Loucy (cell line): ENCODE results near the gene ZNF318.

Experiments
- H2AFZ ChIP-seq: fragments of 200-600 bp; sonication (generic); 2 replicates; pipeline ENCODE4 v1.6.0; 2016; ENCODE audit warnings: antibody characterized with exemption, mild to moderate bottlenecking, low read length, moderate library complexity
- H3F3A ChIP-seq: fragments of 200-600 bp; 2 replicates; pipeline ENCODE4 v1.6.0; 2016; ENCODE audit warnings: antibody characterized with exemption, low read depth, mild to moderate bottlenecking
- H3K27me3 ChIP-seq: fragments of 200-600 bp; sonication (generic); 2 replicates; pipeline ENCODE4 v1.6.1; 2014; ENCODE audit warnings: low read length, mild to moderate bottlenecking; ENCODE audit not compliant: insufficient read depth, poor library complexity, severe bottlenecking
- H3K36me3 ChIP-seq: fragments of 200-600 bp; sonication (generic); 2 replicates; pipeline ENCODE4 v1.6.1; 2016; ENCODE audit warnings: low read length; ENCODE audit not compliant: insufficient read depth
- H3K4me1 ChIP-seq: fragments of 200-600 bp; sonication (generic); 2 replicates; pipeline ENCODE4 v1.5.1; 2014; ENCODE audit warnings: low read length, mild to moderate bottlenecking; ENCODE audit not compliant: insufficient read depth, poor library complexity, severe bottlenecking
- H3K4me2 ChIP-seq: fragments of 200-600 bp; sonication (generic); 2 replicates; pipeline ENCODE4 v1.6.0; 2014; ENCODE audit warnings: antibody characterized with exemption, low read length, low read depth, mild to moderate bottlenecking; ENCODE audit not compliant: poor library complexity, severe bottlenecking
- H3K4me3 ChIP-seq: fragments of 200-600 bp; sonication (generic); 2 replicates; pipeline ENCODE4 v1.5.1; 2014; ENCODE audit warnings: low read length, mild to moderate bottlenecking, mixed read lengths; ENCODE audit not compliant: poor library complexity, severe bottlenecking
- H3K79me2 ChIP-seq: fragments of 200-600 bp; sonication (generic); 2 replicates; pipeline ENCODE4 v1.6.1; 2014; ENCODE audit warnings: low read length; ENCODE audit not compliant: insufficient read depth
- H3K9ac ChIP-seq: fragments of 200-600 bp; sonication (generic); 2 replicates; pipeline ENCODE4 v1.6.0; 2014; ENCODE audit warnings: mild to moderate bottlenecking, low read depth, low read length, moderate library complexity; ENCODE audit not compliant: poor library complexity, severe bottlenecking
- H3K9me2 ChIP-seq: fragments of 200-600 bp; sonication (generic); replicated peaks from 2 replicates; pipeline ENCODE4 v1.6.1; 2016; ENCODE audit warnings: low read depth, low read length, mixed read lengths
- H3K9me3 ChIP-seq: fragments of 200-600 bp; sonication (generic); 2 replicates; pipeline ENCODE4 v1.6.1; 2014; ENCODE audit warnings: mild to moderate bottlenecking, antibody characterized with exemption, low read length, low read depth; ENCODE audit not compliant: insufficient read depth
- H4K20me1 ChIP-seq: fragments of 200-600 bp; sonication (generic); 2 replicates; pipeline ENCODE4 v1.6.0; 2014; ENCODE audit warnings: antibody characterized with exemption, low read length, mild to moderate bottlenecking; ENCODE audit not compliant: insufficient read depth, poor library complexity, severe bottlenecking
- EZH2phosphoT487 ChIP-seq: fragments of 200-600 bp; IDR thresholded peaks from 2 replicates; pipeline ENCODE4 v1.6.1; 2018; ENCODE audit warnings: antibody characterized with exemption, mild to moderate bottlenecking, moderate library complexity, borderline replicate concordance
- TF ChIP-seq, protein P1 (sequence below): fragments of 200-600 bp; sonication (generic); conservative IDR thresholded peaks from 2 replicates; pipeline ENCODE4 v1.5.1; 2014; ENCODE audit warnings: mild to moderate bottlenecking, antibody characterized with exemption, low read length

Gene ZNF318

DNA sequence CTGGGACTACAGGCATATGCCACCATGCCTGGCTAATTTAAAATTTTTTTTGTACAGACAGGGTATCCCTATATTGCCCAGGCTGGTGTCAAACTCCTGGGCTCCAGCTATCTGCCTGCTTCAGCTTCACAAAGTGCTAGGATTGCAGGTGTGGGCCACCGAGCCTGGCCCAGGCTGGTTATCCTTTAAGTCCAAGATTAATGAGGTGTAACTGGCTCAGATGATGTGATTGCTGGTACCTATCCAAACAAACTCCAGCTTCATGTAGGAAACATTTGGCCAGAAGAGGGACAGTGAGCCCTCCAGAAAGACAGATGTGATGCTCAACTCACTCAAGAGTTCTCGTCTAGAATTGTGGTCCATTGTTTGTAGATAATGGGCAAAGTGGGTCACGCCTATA is 9.2 kb upstream of the ZNF318 start:
- H3K9ac ChIP-seq: no peak overlapping the region
- H2AFZ ChIP-seq: no peak overlapping the region
- no peaks in the 10 kb centered on the region for H3K9me2 ChIP-seq
- H3K4me3 ChIP-seq: no peak overlapping the region
- no peaks in the 10 kb centered on the region for H4K20me1 ChIP-seq
- no peaks in the 10 kb centered on the region for H3K9me3 ChIP-seq
- H3K4me2 ChIP-seq: no peak overlapping the region
- no peaks in the 10 kb centered on the region for H3K36me3 ChIP-seq
- H3K79me2 ChIP-seq: no peaks in the 10 kb centered on the region
- peaks cover 62% of the 10 kb centered on the region for H3K27me3 ChIP-seq
- peaks cover 5% of the 10 kb centered on the region for H3K4me1 ChIP-seq
- TF ChIP-seq EZH2phosphoT487: no peak
- TF ChIP-seq, protein P1, sequence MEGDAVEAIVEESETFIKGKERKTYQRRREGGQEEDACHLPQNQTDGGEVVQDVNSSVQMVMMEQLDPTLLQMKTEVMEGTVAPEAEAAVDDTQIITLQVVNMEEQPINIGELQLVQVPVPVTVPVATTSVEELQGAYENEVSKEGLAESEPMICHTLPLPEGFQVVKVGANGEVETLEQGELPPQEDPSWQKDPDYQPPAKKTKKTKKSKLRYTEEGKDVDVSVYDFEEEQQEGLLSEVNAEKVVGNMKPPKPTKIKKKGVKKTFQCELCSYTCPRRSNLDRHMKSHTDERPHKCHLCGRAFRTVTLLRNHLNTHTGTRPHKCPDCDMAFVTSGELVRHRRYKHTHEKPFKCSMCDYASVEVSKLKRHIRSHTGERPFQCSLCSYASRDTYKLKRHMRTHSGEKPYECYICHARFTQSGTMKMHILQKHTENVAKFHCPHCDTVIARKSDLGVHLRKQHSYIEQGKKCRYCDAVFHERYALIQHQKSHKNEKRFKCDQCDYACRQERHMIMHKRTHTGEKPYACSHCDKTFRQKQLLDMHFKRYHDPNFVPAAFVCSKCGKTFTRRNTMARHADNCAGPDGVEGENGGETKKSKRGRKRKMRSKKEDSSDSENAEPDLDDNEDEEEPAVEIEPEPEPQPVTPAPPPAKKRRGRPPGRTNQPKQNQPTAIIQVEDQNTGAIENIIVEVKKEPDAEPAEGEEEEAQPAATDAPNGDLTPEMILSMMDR: no peak
- no peaks in the 10 kb centered on the region for H3F3A ChIP-seq

DNA sequence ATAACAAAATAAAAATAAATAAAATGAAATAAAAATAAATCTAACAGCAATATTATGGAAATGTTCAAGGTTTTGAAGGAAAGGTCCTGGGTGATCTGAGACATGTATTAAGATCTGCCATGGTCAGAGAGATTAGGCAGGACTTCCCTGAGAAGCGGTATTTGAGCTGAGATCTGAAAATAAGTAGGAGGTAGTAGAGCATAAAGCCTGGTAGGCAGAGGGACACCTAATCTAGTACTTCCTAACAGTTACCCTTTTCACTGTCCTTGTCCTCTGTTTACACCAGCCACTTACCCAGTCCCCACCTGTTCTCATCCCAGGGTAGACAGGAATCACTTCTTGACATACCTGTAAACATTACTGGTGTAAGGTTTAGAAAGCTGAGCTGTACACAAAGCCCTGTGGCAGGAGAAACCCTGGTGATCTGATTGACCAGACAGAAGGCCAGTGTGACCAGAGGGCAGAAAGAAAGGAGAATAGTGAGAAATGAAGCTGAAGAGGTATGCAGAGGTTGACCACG is 8.3 kb upstream of the ZNF318 start:
- Histone ChIP-seq H3K4me3 (no peak overlapping the region), H3K9me2 (no peaks in the 10 kb centered on the region), H3K79me2 (no peaks in the 10 kb centered on the region), H4K20me1 (no peaks in the 10 kb centered on the region), H3K9ac (no peak overlapping the region), H3K4me1 (no peaks in the 10 kb centered on the region), H3K9me3 (no peaks in the 10 kb centered on the region), H3K27me3 (peaks cover 59% of the 10 kb centered on the region), H2AFZ (no peak overlapping the region), H3K4me2 (no peak overlapping the region), H3F3A (no peaks in the 10 kb centered on the region), H3K36me3 (no peaks in the 10 kb centered on the region)
- TF ChIP-seq, protein P1: no peak
- no peak for TF ChIP-seq EZH2phosphoT487

DNA sequence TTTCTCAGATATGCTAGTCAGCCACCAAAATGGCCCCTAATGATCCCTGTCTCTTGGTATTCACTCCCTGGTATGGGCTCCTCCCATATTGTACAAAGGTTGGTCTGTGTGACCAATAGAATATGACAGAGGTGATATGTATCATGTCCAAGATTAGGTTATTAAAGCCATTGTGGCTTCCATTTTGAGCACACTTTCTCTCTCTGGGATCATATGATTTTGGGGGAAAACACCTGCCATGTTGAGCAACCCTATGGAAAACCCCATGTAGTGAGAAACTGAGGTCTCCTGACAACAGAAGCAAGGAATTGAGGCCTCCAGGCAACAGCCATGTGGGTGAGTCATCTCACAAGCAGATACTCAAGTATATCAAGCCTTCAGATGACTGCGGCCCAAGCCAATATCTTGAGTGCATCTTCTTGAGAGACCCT is 7.1 kb upstream of the ZNF318 start:
- no peak overlapping the region for H3K9ac ChIP-seq
- H3K9me2 ChIP-seq: no peaks in the 10 kb centered on the region
- no peak overlapping the region for H3K4me2 ChIP-seq
- no peaks in the 10 kb centered on the region for H3K79me2 ChIP-seq
- H3F3A ChIP-seq: no peaks in the 10 kb centered on the region
- no peaks in the 10 kb centered on the region for H3K4me1 ChIP-seq
- H3K4me3 ChIP-seq: no peak overlapping the region
- H3K27me3 ChIP-seq: peaks cover 47% of the 10 kb centered on the region
- H2AFZ ChIP-seq: no peak overlapping the region
- H4K20me1 ChIP-seq: no peaks in the 10 kb centered on the region
- H3K9me3 ChIP-seq: no peaks in the 10 kb centered on the region
- no peaks in the 10 kb centered on the region for H3K36me3 ChIP-seq
- no peak for TF ChIP-seq EZH2phosphoT487
- TF ChIP-seq, protein P1: no peak
